PC-9 (cell line): Measurements from ENCODE around the gene EFTUD2. TPM values are rescaled to one million over a fixed set of nuclear protein-coding genes. Genes with fewer than 3 reads are reported as not detected.

Source experiments
- BruUV-seq: library from RNA; stranded (reverse); fragments of 400-500 nt; replicated peaks from 2 replicates; lab custom pipeline; 2021; lab: Mats Ljungman, UMichigan
- CTCF ChIA-PET: fragments of 300-600 bp; sonication (Branson Sonifier 250); formaldehyde crosslinking; loops from one replicate; lab custom pipeline; 2022; ENCODE audit warnings: antibody characterized with exemption; lab: Charles Lee
- POLR2A ChIA-PET: fragments of 300-600 bp; sonication (Branson Sonifier 250); formaldehyde crosslinking; loops from one replicate; lab custom pipeline; 2022; ENCODE audit warnings: antibody characterized with exemption; ENCODE audit not compliant: unreplicated experiment; lab: Charles Lee
- DNase-seq, 2 experiments: peaks; one replicate each; pipeline versions ENCODE4 v3.0.0 to v3.0.0-alpha.2; 2015 to 2022; ENCODE audit warnings: mixed read lengths in 1 of 2
- H2AFZ ChIP-seq: fragments of 200-600 bp; sonication (generic); 2 replicates; pipeline ENCODE4 v1.8.1; 2017; ENCODE audit warnings: antibody characterized with exemption
- H3F3A ChIP-seq: fragments of 200-600 bp; sonication (generic); 2 replicates; pipeline ENCODE4 v1.8.1; 2017; ENCODE audit warnings: antibody characterized with exemption, mild to moderate bottlenecking, low read depth; ENCODE audit not compliant: insufficient read depth
- H3K27ac ChIP-seq: fragments of 200-600 bp; sonication (generic); 2 replicates; pipeline ENCODE4 v1.6.1; 2016; ENCODE audit warnings: mixed run types
- H3K27me3 ChIP-seq: fragments of 200-600 bp; sonication (generic); 2 replicates; pipeline ENCODE4 v1.6.1; 2016; ENCODE audit warnings: low read depth, mixed run types; ENCODE audit not compliant: insufficient read depth
- H3K36me3 ChIP-seq: fragments of 200-600 bp; sonication (generic); 2 replicates; pipeline ENCODE4 v1.6.1; 2016; ENCODE audit warnings: low read depth, mixed run types
- H3K4me1 ChIP-seq: fragments of 200-600 bp; sonication (generic); replicated peaks from 2 replicates; pipeline ENCODE4 v1.6.1; 2016; ENCODE audit warnings: mixed run types; ENCODE audit not compliant: insufficient read depth
- H3K4me2 ChIP-seq: fragments of 200-600 bp; sonication (generic); 2 replicates; pipeline ENCODE4 v1.6.1; 2017; ENCODE audit warnings: mixed run types
- H3K4me3 ChIP-seq: fragments of 200-600 bp; sonication (generic); 2 replicates; pipeline ENCODE4 v1.6.1; 2016; ENCODE audit warnings: mixed run types
- H3K79me2 ChIP-seq: fragments of 200-600 bp; sonication (generic); 2 replicates; pipeline ENCODE4 v1.6.1; 2017; ENCODE audit warnings: low read depth, mixed run types
- H3K9me2 ChIP-seq: fragments of 200-600 bp; sonication (generic); 2 replicates; pipeline ENCODE4 v1.8.1; 2017; ENCODE audit warnings: mild to moderate bottlenecking; ENCODE audit not compliant: insufficient read depth
- H3K9me3 ChIP-seq: fragments of 200-600 bp; sonication (generic); 2 replicates; pipeline ENCODE4 v1.8.1; 2016; ENCODE audit warnings: low read depth; ENCODE audit not compliant: insufficient read depth
- H4K20me1 ChIP-seq: fragments of 200-600 bp; sonication (generic); 2 replicates; pipeline ENCODE4 v1.8.1; 2017; ENCODE audit not compliant: insufficient read depth
- CTCF ChIP-seq: fragments of 200-600 bp; sonication (generic); conservative IDR thresholded peaks from 2 replicates; pipeline ENCODE4 v1.6.1; 2017; ENCODE audit warnings: mixed run types, antibody characterized with exemption, mild to moderate bottlenecking, moderate library complexity
- EZH2 ChIP-seq: fragments of 200-600 bp; sonication (generic); IDR thresholded peaks from 2 replicates; pipeline ENCODE4 v1.8.0; 2017; ENCODE audit warnings: antibody characterized with exemption, low read depth
- intact Hi-C: fragments of 100-400 bp; cut with micrococcal nuclease; formaldehyde crosslinking; loops from one replicate; pipeline ENCODE4 v1.10.0; 2022; ENCODE audit not compliant: unreplicated experiment
- total RNA-seq: library from RNA; stranded (reverse); gene quantifications from 2 replicates; pipeline ENCODE4 v1.2.3, GENCODE V29; 2021

The EFTUD2 gene
- total RNA-seq, 1 experiment from 2014 or later: 126 TPM

GRCh38 chr17:44924107-44924544, 24.9 kb upstream of the EFTUD2 start:
- Histone ChIP-seq H4K20me1 (no peaks in the 10 kb centered on the region), H3K36me3 (peaks cover 9% of the 10 kb centered on the region), H3K4me1 (no peaks in the 10 kb centered on the region), H3K4me3 (no peak overlapping the region), H3K79me2 (no peaks in the 10 kb centered on the region), H3F3A (peaks cover 16% of the 10 kb centered on the region; the same call in 1 of the 2 replicates), H3K27ac (no peak overlapping the region), H2AFZ (no peak overlapping the region), H3K4me2 (no peak overlapping the region), H3K9me3 (no peaks in the 10 kb centered on the region), H3K9me2 (no peaks in the 10 kb centered on the region), H3K27me3 (peaks cover 8% of the 10 kb centered on the region; the same call in 1 of the 2 replicates)
- intact Hi-C loops: loop anchor here (5.0 kb wide), 1 partner anchor 208 kb away; the partner anchor contains the start of gene PLCD3
- ChIA-PET POLR2A (no interaction called here), CTCF (interaction anchor here (0.6 kb wide), 1 partner anchor 91 kb away, joined by 3 read pairs; no protein-coding TSS in a partner anchor)
- DNase-seq: no peak
- BruUV-seq: no TSS peak
- no peak for TF ChIP-seq EZH2
- TF ChIP-seq CTCF: no peak

GRCh38 chr17:44922746-44923470, 23.7 kb upstream of the EFTUD2 start:
- Histone ChIP-seq H3K4me1 (no peaks in the 10 kb centered on the region), H3K36me3 (peaks cover 8% of the 10 kb centered on the region; the same call in 1 of the 2 replicates), H3K9me3 (no peaks in the 10 kb centered on the region), H3K27ac (no peak overlapping the region), H3K4me3 (no peak overlapping the region), H2AFZ (no peak overlapping the region), H3K27me3 (peaks cover 8% of the 10 kb centered on the region; the same call in 1 of the 2 replicates), H3F3A (peaks cover 16% of the 10 kb centered on the region; the same call in 1 of the 2 replicates), H3K4me2 (no peak overlapping the region), H3K9me2 (no peaks in the 10 kb centered on the region), H3K79me2 (no peaks in the 10 kb centered on the region), H4K20me1 (no peaks in the 10 kb centered on the region)
- no TSS peak for BruUV-seq
- TF ChIP-seq CTCF: no peak
- TF ChIP-seq EZH2: no peak
- DNase-seq: no peak
- intact Hi-C loops: loop anchor here (5.0 kb wide), 1 partner anchor 209 kb away; the partner anchor contains the start of gene PLCD3
- CTCF ChIA-PET: interaction anchor here (0.6 kb wide), 1 partner anchor 15 kb away, joined by 12 read pairs; no protein-coding TSS in a partner anchor
- POLR2A ChIA-PET: no interaction called here

- DNase-seq: no peak
- Histone ChIP-seq H3K27me3 (peaks cover 8% of the 10 kb centered on the region; the same call in 1 of the 2 replicates), H3K9me2 (no peaks in the 10 kb centered on the region), H3F3A (peaks cover 16% of the 10 kb centered on the region; the same call in 1 of the 2 replicates), H2AFZ (no peak overlapping the region), H3K27ac (no peak overlapping the region), H4K20me1 (no peaks in the 10 kb centered on the region), H3K79me2 (no peaks in the 10 kb centered on the region), H3K4me1 (no peaks in the 10 kb centered on the region), H3K9me3 (no peaks in the 10 kb centered on the region), H3K4me3 (no peak overlapping the region), H3K36me3 (0 out of 2 replicates have a peak, but pooled peaks cover 2% of the 10 kb centered on the region), H3K4me2 (no peak overlapping the region)
- intact Hi-C loops: loop anchor here (5.0 kb wide), 1 partner anchor 210 kb away; the partner anchor contains the start of gene PLCD3
- TF ChIP-seq EZH2 (no peak), CTCF (no peak)
- BruUV-seq: no TSS peak
- ChIA-PET CTCF (interaction anchor here (0.7 kb wide), 1 partner anchor 79 kb away, joined by 4 read pairs; no protein-coding TSS in a partner anchor), POLR2A (no interaction called here)
Measured at GRCh38 chr17:44922136-44922535, 22.9 kb upstream of the EFTUD2 start.
